NCI-H1105 treated with DMSO at 0.1 percent for 48 hours (cell line): Measurements from ENCODE around the gene PDCD6IP.
A peak's percentile ranks its signal among the peaks of the same experiment; 100 is the strongest.
"Not testable (repeated sequence)": the region's sequence is repeated elsewhere in the genome, so short reads cannot be mapped to it uniquely, and the experiment has no call there.

ENCODE experiments used
- DNase-seq: peaks from one replicate; lab custom pipeline; 2025; lab: John Stamatoyannopoulos, UW

PDCD6IP gene

DNA sequence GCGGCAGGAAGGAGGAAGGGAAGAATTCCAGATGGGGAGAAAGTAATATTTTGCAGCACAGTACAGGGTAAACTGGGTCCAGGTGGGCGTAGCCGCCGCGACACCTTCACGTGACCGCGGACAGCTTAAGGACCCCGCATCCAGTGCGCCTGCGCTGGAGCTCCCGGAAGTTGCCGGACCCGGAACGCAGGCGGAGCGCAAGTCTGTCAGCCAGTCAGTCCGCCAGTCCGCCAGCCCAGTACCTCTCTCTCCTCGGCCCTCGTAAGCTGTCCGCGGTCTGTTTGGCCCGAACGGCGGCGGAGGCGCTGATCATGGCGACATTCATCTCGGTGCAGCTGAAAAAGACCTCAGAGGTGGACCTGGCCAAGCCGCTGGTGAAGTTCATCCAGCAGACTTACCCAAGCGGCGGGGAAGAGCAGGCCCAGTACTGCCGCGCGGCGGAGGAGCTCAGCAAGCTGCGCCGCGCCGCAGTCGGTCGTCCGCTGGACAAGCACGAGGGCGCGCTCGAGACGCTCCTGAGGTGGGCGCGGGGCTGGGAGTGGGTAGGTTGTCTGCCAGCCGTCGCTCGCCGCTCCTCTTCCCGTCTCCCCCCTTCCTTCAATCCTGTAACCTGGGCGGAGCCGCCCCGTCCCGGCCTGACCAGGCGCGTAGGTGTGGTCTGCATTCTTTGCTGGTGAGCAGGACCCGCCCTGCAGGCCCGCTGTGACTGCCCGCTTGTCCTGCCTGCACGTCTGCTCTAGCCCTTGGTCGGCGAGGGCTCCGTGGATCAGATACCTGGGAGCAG, at the start of gene PDCD6IP:
PDCD6IP (plus strand) TSS at position 213 of the 784 bp plus-strand sequence; CDS start at position 312, 99 bp downstream.
- peak; percentile 68 for DNase-seq

- DNase-seq, result no peak
Observed at GRCh38 chr3:33749546-33750210, 48.8 kb upstream of the PDCD6IP start.

- no peak for DNase-seq
Observed at GRCh38 chr3:33750211-33750548, 48.2 kb upstream of the PDCD6IP start.

DNA sequence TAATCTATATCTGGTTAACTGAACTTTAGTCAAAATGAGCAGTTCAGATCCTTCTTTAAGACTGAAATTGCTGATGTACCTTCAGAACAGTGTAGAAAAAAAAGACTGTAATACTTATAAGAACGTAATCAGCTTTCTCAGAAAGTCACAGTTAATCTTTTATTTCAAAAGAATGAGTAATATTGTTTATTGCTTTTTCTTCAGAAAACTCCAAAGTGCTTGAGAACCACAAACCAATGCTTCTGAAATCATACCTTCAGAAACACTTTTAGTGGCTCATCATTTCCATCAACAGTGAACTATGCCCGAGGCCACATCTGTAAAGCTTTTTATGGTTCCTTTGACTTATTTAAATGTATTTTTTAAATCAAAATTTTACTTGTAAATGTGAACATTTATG, 47.1 kb upstream of the PDCD6IP start:
- DNase-seq, result no peak

DNA sequence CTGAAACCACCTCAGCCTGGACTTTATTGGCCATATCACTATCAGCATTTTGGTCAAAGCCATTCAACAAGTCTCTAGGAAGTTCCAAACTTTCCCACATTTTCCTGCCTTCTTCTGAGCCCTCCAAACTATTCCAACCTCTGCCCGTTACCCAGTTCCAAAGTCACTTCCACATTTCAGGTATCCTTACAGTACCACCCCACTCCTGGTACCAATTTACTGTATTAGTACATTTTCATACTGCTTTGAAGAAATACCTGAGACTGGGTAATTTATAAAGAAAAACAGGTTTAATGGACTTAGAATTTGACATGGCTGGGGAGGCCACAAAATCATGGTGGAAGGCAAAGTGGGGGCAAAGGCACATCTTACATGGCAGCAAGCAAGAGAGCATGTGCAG, 44.0 kb upstream of the PDCD6IP start:
- DNase-seq, result not testable (repeated sequence)

DNA sequence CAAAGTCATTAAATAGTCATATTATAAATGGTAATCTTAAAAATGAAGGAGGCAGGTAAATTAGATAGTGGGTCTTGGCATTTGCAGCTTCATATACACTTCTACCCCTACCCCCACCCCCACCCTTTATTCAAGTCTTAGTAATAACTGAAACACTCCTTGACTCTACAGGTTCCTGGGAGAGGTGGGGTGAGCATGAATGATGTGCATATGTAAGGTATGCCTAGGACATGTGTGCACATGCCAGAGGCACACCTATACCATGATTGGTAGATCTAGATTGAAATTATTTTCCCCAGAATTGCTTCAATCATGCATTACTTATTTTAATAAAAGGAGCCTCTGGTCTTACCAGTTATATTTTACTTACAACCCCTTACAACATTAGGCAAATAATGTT, 40.1 kb upstream of the PDCD6IP start:
- DNase-seq, result no peak

DNA sequence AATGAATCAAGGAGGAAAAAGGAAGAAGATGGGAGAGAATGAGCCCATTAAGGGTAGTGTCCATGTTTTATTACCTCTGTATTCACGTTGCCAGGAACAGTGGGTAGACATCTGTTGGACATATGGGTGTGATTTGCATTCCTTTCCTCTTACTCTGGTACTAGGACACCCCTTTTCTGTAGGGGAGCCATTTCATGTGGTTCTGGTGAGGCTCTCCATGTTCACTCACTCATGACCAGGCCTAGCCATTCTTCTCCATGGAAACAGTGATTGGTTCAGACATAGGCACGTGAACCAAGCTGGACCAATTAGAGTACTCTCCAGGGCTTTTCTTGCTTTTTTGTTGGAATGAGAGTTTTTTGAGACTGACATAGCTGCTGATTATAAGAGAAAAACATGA, 39.6 kb upstream of the PDCD6IP start:
- no peak for DNase-seq

DNA sequence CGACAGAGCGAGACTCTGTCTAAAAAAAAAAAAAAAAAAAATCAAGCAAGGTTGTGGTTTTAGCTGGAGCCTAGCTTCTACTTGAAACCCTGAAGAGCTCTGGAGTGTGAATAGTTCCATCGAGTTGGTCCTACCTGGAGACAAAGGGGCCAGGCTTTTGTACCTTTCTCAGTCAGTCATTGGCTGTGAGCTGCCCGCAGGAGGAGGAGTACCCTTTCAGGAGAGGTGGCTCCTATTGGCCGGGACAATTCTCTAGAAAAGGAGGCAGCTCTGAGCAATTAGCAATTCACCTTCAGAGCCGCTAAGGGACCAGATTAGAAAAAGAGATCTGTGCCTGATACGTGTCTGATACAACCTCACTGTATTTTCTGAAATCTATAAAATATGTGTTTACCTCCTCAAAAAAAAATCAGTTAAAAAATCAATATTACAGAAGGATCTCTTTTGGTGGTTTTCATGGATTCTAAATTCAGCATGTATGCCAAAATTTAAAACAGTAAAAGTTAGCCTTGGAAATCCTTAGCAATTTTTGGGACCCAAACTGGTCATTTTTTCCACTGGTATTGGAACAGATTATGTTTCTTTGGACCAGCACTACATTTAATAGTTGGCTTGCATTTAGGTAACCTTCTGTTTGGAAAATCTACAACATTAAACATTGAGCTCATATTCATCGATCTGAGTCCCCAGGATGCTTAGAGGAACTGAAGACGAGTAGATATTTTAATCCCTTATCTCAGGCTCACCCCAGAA, 29.7 kb upstream of the PDCD6IP start:
- no peak for DNase-seq

- no peak for DNase-seq
Observed at GRCh38 chr3:33773637-33774036, 24.8 kb upstream of the PDCD6IP start.

GRCh38 chr3:33775363-33775762, 23.1 kb upstream of the PDCD6IP start:
- no peak for DNase-seq

- DNase-seq, result no peak
Observed at GRCh38 chr3:33777996-33778395, 20.4 kb upstream of the PDCD6IP start.

DNA sequence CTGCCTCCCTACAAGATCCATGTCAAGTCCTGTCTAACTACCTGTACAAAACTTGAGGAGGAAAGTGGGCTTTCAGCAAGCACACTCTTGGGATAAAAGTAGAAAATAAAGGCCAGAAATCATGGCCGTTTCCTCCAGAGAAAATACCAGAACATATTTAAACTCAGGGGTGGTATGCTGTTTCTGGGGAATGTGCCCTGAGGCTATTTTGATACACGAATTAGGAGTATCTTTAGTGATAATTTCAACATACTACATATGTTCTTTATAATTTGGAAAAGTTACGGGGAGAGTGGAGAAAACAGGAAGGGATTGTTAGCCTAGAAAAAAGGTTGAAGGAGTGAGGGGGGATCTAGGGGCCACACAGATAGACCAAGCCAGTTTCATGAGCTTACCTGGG, 18.7 kb upstream of the PDCD6IP start:
- DNase-seq, result no peak

DNA sequence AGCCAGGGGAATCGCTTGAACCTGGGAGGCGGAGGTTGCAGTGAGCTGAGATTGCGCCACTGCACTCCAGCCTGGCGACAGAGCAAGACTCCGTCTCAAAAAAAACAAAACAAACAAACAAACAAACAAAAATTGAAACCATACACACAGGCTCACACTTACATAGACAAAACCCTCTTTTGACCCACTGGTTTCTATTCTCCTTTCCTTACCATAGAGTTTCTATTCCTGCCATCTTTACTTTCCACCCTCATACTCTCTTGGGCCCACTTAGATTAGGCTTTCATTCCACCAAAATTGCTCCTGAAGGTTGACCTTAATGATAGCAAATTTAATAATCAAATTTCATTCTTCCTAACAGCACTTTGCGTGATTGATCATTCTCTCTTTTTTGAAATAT, 17.0 kb upstream of the PDCD6IP start:
- DNase-seq, result not testable (repeated sequence)

DNA sequence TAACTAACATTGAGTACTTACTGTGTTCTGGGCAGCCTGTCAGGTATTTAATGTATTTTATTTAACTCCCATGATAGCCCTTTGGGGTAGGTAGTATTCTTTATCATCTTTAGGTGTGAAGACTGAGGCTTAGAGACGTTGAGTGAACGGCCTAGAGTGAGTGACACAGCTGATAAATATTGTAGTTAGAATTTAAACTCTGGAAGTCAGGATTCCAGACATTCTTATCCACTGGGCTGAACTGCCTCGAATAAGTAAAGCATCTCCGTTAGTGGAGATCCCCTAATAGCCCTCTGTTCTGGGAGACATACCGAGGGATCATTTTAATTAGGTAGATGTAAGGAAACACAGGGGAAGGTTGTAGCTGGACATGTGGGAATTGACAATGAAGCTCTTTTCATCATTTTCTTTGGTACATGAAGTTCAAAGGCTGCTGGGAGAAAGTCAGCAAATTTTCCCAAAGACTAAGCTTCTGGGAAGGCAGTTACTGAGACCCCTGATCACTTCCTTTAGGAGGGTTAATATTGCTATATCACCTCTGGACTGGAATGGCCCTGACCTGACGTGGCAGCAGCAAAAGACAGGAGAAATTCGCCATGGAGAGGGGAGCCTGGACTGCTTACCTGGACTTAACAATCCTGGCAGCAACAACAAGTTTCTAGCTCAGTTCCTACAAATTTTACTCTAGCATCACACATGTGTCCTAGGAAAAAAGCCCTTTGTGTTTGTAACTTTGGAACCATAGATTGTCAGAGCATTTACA, 11.7 kb upstream of the PDCD6IP start:
- no peak for DNase-seq

DNA sequence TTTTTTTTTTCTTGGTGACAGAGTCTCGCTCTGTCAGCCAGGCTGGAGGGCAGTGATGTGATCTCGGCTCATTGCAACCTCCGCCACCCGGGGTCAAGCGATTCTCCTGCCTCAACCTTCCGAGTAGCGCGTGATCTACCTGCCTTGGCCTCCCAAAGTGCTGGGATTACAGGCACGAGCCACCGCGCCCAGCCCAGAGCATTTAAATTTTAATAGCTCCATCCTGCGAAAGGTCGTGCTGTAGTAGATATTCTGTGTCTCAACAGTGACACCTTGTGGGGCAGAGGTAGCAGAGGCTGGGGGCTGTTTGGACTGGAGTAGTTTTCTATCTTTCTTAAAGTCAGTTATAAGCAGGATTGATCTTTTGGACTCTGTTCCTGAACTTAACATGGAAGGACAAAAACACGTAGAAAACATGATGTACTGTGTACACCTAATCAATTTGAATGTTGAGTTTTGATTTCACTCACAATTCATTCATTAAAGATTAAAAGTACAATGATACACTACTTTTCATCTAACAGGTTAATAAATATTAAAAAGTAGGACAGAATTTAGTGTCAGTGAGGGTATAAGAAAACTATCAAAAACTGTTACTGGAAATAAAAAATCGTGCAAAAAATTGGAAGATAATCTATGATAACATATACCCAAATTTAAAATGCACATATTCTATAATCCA, 11.0 kb upstream of the PDCD6IP start:
- DNase-seq, result peak; percentile 45

- DNase-seq, result no peak
Observed at GRCh38 chr3:33789183-33789954, 9.1 kb upstream of the PDCD6IP start.

- no peak for DNase-seq
Observed at GRCh38 chr3:33790091-33790490, 8.3 kb upstream of the PDCD6IP start.

GRCh38 chr3:33791477-33792166, 6.8 kb upstream of the PDCD6IP start:
- no peak for DNase-seq

DNA sequence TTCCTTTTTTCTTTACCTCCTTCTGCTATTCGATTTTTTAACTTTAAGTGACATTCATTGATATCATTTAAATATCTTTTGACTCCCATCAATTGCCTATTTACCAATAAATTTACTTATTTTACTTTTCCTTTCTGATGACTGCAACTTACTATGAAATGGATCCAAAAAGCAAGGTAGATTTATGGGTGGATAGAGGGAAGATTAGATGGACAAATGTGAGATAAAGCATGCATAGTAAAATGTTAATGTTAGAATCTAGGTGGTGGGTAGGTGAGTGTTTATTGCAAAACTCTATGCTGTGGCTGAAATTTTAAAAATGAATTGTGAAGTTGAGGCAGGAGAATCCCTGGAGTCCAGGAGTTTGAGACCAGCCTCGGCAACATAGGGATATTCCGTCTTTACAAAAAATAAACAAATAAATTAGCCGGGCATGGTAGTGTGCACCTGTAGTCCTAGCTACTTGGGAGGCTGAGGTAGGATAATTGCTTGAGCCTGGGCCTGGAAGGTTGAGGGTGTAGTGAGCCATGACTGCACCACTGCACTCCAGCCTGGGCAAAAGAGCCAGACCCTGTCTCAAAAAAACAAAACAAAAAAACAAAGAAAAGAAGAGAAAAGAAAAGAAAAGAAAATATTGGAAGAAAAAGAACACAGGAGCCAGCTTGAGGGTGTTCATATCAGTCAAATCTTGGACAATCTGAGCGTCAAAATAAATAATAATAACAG, 6.1 kb upstream of the PDCD6IP start:
- no peak for DNase-seq

DNA sequence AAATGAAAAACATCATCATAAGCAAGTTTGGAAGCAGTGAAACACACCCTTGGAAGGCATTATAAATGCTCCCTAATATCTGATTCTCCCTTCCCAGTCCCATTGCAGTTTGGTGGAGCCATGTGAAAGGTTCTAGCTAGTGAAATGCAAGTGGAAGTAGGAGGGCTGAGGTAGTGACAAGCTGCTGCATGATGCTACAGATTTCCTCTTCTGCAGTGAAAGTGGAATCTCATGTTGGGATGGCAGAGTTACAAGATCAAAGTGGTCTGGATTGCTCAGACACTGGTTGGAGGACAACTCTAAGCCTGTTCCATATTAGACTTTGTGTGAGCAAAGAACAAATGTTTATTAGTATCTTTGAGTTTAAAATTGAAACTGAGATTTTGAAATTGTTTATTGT, 3.3 kb upstream of the PDCD6IP start:
- DNase-seq, result no peak
